H9 (cell line): ENCODE data around the gene PRR20A. TPM values are rescaled to one million over a fixed set of nuclear protein-coding genes. Genes with fewer than 3 reads are reported as not detected.

ENCODE experiments used
- DNase-seq: peaks from one replicate; pipeline ENCODE4 v3.0.0-alpha.2; 2017
- H2AFZ ChIP-seq: one replicate; pipeline ENCODE4 v1.6.1; 2013; ENCODE audit warnings: mild to moderate bottlenecking, low read length, control low read depth, moderate library complexity
- H2AK5ac ChIP-seq: 2 replicates; pipeline ENCODE4 v1.6.1; 2013; ENCODE audit warnings: low read length, control low read depth, mixed read lengths; ENCODE audit not compliant: insufficient read length
- H2BK120ac ChIP-seq: one replicate; pipeline ENCODE4 v1.6.1; 2013; ENCODE audit warnings: low read depth, mild to moderate bottlenecking, low read length, control low read depth, inconsistent platforms; ENCODE audit not compliant: poor library complexity, severe bottlenecking
- H2BK12ac ChIP-seq: 2 replicates; pipeline ENCODE4 v1.6.1; 2013; ENCODE audit warnings: low read length, control low read depth, mixed read lengths, low read depth; ENCODE audit not compliant: insufficient read length
- H2BK15ac ChIP-seq: 2 replicates; pipeline ENCODE4 v1.6.1; 2013; ENCODE audit warnings: low read depth, low read length, control low read depth
- H2BK20ac ChIP-seq: one replicate; pipeline ENCODE4 v1.6.1; 2013; ENCODE audit warnings: low read depth, mild to moderate bottlenecking, low read length, control low read depth, inconsistent platforms; ENCODE audit not compliant: poor library complexity, severe bottlenecking
- H2BK5ac ChIP-seq: 2 replicates; pipeline ENCODE4 v1.6.1; 2013; ENCODE audit warnings: low read length, control low read depth, mixed read lengths; ENCODE audit not compliant: insufficient read length
- H3K14ac ChIP-seq: 2 replicates; pipeline ENCODE4 v1.6.1; 2013; ENCODE audit warnings: low read length, control low read depth; ENCODE audit not compliant: insufficient read depth
- H3K18ac ChIP-seq: 2 replicates; pipeline ENCODE4 v1.6.1; 2013; ENCODE audit warnings: low read depth, mild to moderate bottlenecking, mixed read lengths, low read length, control low read depth; ENCODE audit not compliant: insufficient read length
- H3K23ac ChIP-seq: 2 replicates; pipeline ENCODE4 v1.6.1; 2013; ENCODE audit warnings: low read length, control low read depth, mixed read lengths, low read depth; ENCODE audit not compliant: insufficient read length
- H3K23me2 ChIP-seq: 2 replicates; pipeline ENCODE4 v1.6.1; 2013; ENCODE audit warnings: low read depth, mild to moderate bottlenecking, mixed read lengths, low read length, control low read depth; ENCODE audit not compliant: insufficient read length, poor library complexity, severe bottlenecking
- H3K27ac ChIP-seq: 2 replicates; pipeline ENCODE4 v1.5.1; 2013; ENCODE audit warnings: low read length, control low read depth, mixed read lengths, low read depth; ENCODE audit not compliant: insufficient read length
- H3K27me3 ChIP-seq: 2 replicates; pipeline ENCODE4 v1.6.1; 2013; ENCODE audit warnings: low read length, control low read depth, inconsistent platforms; ENCODE audit not compliant: insufficient read depth
- H3K4ac ChIP-seq: 2 replicates; pipeline ENCODE4 v1.6.1; 2013; ENCODE audit warnings: low read depth, mild to moderate bottlenecking, control low read depth, inconsistent platforms, low read length, moderate library complexity
- H3K4me1 ChIP-seq: 2 replicates; pipeline ENCODE4 v1.6.1; 2013; ENCODE audit warnings: low read length, control low read depth, inconsistent platforms; ENCODE audit not compliant: insufficient read depth
- H3K4me2 ChIP-seq: 2 replicates; pipeline ENCODE4 v1.6.1; 2013; ENCODE audit warnings: low read length, control low read depth, mixed read lengths; ENCODE audit not compliant: insufficient read length, insufficient read depth
- H3K56ac ChIP-seq: 2 replicates; pipeline ENCODE4 v1.6.1; 2013; ENCODE audit warnings: low read depth, mild to moderate bottlenecking, mixed read lengths, low read length, control low read depth; ENCODE audit not compliant: insufficient read length
- H3K79me1 ChIP-seq: 2 replicates; pipeline ENCODE4 v1.6.1; 2013; ENCODE audit warnings: low read depth, mild to moderate bottlenecking, moderate library complexity, low read length, control low read depth, inconsistent platforms; ENCODE audit not compliant: insufficient read depth, poor library complexity, severe bottlenecking
- H3K79me2 ChIP-seq: 2 replicates; pipeline ENCODE4 v1.6.1; 2013; ENCODE audit warnings: low read length, control low read depth, inconsistent platforms; ENCODE audit not compliant: insufficient read depth
- H3K9ac ChIP-seq: 2 replicates; pipeline ENCODE4 v1.6.1; 2013; ENCODE audit warnings: low read length, control low read depth, mixed read lengths; ENCODE audit not compliant: insufficient read length; ENCODE audit errors: extremely low read depth
- H3K9me3 ChIP-seq: one replicate; pipeline ENCODE4 v1.6.1; 2013; ENCODE audit warnings: low read depth, low read length, inconsistent platforms; ENCODE audit not compliant: control insufficient read depth
- H3T11ph ChIP-seq: one replicate; pipeline ENCODE4 v1.6.1; 2013; ENCODE audit warnings: mild to moderate bottlenecking, low read length, control low read depth, inconsistent platforms
- H4K20me1 ChIP-seq: one replicate; pipeline ENCODE4 v1.6.1; 2013; ENCODE audit not compliant: control insufficient read depth, insufficient read length, insufficient read depth
- H4K5ac ChIP-seq: 2 replicates; pipeline ENCODE4 v1.6.1; 2013; ENCODE audit warnings: low read depth, mild to moderate bottlenecking, mixed read lengths, low read length, control low read depth; ENCODE audit not compliant: insufficient read length
- H4K8ac ChIP-seq: replicated peaks from 2 replicates; pipeline ENCODE4 v1.6.1; 2013; ENCODE audit warnings: low read length, control low read depth, mixed read lengths, low read depth; ENCODE audit not compliant: insufficient read length
- H4K91ac ChIP-seq: 2 replicates; pipeline ENCODE4 v1.6.1; 2013; ENCODE audit warnings: low read depth, mild to moderate bottlenecking, moderate library complexity, mixed read lengths, low read length, control low read depth; ENCODE audit not compliant: insufficient read length
- H3K27ac Mint-ChIP-seq, 3 experiments: 2 replicates in 2 of 3; 3 replicates in 1 of 3; pipeline ENCODE4 v1.8.0; 2020 to 2021; ENCODE audit warnings: mixed read lengths in 3 of 3, mild to moderate bottlenecking in 1 of 3, moderate library complexity in 1 of 3
- H3K27me3 Mint-ChIP-seq: 2 replicates; pipeline ENCODE4 v1.8.0; 2021; ENCODE audit warnings: low read depth, mild to moderate bottlenecking, moderate library complexity, mixed read lengths
- H3K36me3 Mint-ChIP-seq, 3 experiments: 2 replicates in 2 of 3; 3 replicates in 1 of 3; pipeline ENCODE4 v1.8.0; 2020 to 2021; ENCODE audit warnings: low read depth in 3 of 3, mixed read lengths in 3 of 3; ENCODE audit not compliant: insufficient read depth in 1 of 3
- H3K4me1 Mint-ChIP-seq, 2 experiments: 2 replicates each; pipeline ENCODE4 v1.8.0; 2020; ENCODE audit warnings: mixed read lengths in 2 of 2
- H3K4me3 Mint-ChIP-seq, 2 experiments: 2 replicates in 1 of 2; 3 replicates in 1 of 2; pipeline ENCODE4 v1.8.0; 2020 to 2021; ENCODE audit warnings: mild to moderate bottlenecking in 2 of 2, mixed read lengths in 2 of 2, moderate library complexity in 1 of 2
- H3K9me3 Mint-ChIP-seq, 2 experiments: 2 replicates in 1 of 2; 3 replicates in 1 of 2; pipeline ENCODE4 v1.8.0; 2020; ENCODE audit warnings: mild to moderate bottlenecking in 2 of 2, mixed read lengths in 2 of 2, moderate library complexity in 1 of 2
- CTCF ChIP-seq: fragments of 200-600 bp; sonication (generic); conservative IDR thresholded peaks from 3 replicates; pipeline ENCODE4 v1.8.0; 2021; ENCODE audit warnings: antibody characterized with exemption, mild to moderate bottlenecking
- WGBS: extraction: QIAGEN DNeasy Blood & Tissue Kit; methylation state at CpG from one replicate; pipeline ENCODE4 v1.1.7; 2013; ENCODE audit warnings: missing lambda C conversion rate, low lambda C conversion rate, mixed read lengths; ENCODE audit not compliant: insufficient read length; ENCODE audit errors: extremely low coverage; 5-methylcytosine and 5-hydroxymethylcytosine counted together
- total RNA-seq: library from RNA; stranded (reverse); gene quantifications from 2 replicates; pipeline ENCODE4 v1.2.1, GENCODE V29; 2021

The PRR20A gene
- total RNA-seq, 1 experiment from 2014 or later, result not detected

GRCh38 chr13:57123681-57124080, 17.0 kb upstream of the PRR20A start:
- Histone ChIP-seq H4K8ac (no peak overlapping the region), H2BK5ac (no peak overlapping the region), H2BK15ac (no peak overlapping the region), H3K56ac (no peak overlapping the region), H3K23ac (no peak overlapping the region), H2AK5ac (no peak overlapping the region), H2BK20ac (no peak overlapping the region), H3K9ac (no peak overlapping the region), H3K23me2 (no peaks in the 10 kb centered on the region), H2AFZ (no peak overlapping the region), H3T11ph (no peak overlapping the region), H3K79me1 (no peaks in the 10 kb centered on the region), H3K4me2 (no peak overlapping the region), H4K91ac (no peak overlapping the region), H3K79me2 (no peaks in the 10 kb centered on the region), H3K14ac (no peak overlapping the region), H3K4ac (no peak overlapping the region), H3K27me3 (no peaks in the 10 kb centered on the region), H3K27ac (no peak overlapping the region), H3K4me1 (no peaks in the 10 kb centered on the region), H2BK120ac (no peak overlapping the region), H2BK12ac (no peak overlapping the region), H4K5ac (no peak overlapping the region), H4K20me1 (no peaks in the 10 kb centered on the region), H3K18ac (no peak overlapping the region), H3K9me3 (no peaks in the 10 kb centered on the region)
- no peak for TF ChIP-seq CTCF
- H3K27ac Mint-ChIP-seq, result no peak overlapping the region
- H3K4me3 Mint-ChIP-seq, result no peak overlapping the region
- H3K36me3 Mint-ChIP-seq, result no peaks in the 10 kb centered on the region
- no CpG with 5 or more reads among the region's 1 CpG for WGBS
- H3K9me3 Mint-ChIP-seq, result no peaks in the 10 kb centered on the region
- H3K27me3 Mint-ChIP-seq, result no peaks in the 10 kb centered on the region
- no peak for DNase-seq
- no peaks in the 10 kb centered on the region for H3K4me1 Mint-ChIP-seq
